HG03175 (cell line): Measurements from ENCODE around the gene NOP9.
"Not testable (repeated sequence)": the region's sequence is repeated elsewhere in the genome, so short reads cannot be mapped to it uniquely, and the experiment has no call there.

Experiments
- ATAC-seq: cut with Tn5 transposase; IDR thresholded peaks from one replicate; pipeline ENCODE4 v1.9.1; 2021; ENCODE audit warnings: mild to moderate bottlenecking, moderate library complexity; ENCODE audit not compliant: unreplicated experiment

NOP9 gene

DNA sequence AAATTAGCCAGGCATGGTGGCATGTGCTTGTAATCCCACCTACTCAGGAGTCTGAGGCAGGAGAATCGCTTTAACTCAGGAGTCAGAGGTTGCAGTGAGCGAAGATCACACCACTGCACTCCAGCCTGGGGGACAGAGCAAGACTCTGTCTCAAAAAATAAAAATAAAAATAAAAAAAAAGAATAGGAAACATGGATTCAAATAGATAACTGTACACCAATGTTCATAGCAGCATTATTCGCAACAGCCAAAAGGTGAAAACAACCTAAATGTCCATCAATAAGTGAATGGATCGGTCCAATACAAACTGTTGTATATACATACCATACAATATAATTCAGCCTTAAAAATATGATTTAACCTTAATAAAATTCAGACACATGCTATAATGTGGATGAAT, 43.2 kb downstream of the NOP9 start:
- ATAC-seq = no peak

DNA sequence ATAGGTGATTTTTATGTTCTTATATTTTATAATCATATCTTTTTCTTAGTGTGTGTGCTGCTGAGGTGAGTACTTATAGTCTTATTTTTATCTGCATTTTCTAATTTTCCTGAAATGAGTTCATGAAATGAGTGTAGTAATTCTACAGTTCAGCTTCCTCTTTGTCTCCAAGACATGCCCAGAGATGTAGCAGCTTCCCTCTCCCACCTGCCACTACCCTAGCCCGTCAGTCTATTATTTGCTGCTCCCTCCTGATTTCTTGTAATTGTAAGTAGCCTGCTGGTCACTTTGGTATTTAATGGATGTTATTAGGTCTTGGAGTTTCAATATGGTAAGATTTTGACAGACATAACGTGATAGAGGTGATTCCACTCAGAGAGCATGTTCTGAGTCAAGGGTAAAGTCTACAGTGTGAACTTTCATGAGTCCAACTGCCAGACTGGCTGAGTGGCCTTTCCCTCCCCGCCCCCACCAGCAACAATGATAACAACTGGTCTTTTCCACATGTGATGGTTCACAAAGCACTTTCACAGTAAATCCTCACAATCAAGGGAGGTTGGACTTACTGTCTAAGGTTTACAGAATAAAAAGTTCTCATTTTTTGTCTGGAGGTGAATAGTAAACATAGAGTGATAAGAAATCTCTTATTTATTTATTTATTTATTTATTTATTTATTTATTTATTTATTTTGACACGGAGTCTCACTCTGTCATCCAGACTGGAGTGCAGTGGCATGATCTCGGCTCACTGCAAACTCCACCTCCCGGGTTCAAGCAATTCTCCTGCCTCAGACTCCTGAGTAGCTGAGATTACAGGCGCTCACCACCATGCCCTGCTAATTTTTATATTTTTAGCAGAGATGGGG, 44.4 kb downstream of the NOP9 start:
- no peak for ATAC-seq

DNA sequence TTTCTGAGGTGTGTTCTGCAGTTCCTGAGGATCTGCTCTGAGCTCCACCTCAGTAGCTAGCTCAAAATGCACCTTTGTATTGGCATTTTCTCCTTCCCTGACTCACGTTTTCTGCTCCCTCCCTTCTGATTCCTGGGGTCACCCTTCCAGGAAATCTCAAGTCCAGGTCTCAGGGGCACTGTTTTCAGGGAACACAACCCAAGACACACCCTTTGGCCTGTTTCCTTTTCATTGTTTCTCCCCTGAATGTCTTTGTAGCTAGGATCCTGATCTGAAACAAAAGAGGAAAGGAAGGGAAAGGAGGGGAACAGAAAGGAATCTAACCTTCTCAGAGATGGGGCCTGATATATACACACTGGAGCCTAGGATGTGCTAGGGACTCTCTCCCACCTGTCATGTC, 47.5 kb downstream of the NOP9 start:
- no peak for ATAC-seq

DNA sequence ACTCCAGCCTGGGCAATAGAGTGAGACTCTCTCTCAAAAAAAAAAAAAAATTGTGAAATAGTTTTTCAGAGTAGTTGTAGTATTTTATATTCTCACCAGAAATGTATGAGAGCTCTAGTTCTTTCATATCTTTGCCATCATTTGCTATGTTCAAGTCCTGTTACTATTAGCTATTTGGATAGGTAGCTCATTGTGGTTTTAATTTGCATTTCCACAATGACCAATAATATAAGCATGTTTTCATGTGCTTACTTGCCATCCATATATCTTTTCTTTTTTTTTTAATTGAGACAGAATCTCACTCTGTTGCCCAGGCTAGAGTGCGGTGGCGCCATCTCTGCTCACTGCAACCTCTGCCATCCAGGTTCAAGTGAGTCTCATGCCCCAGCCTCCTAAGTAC, 48.5 kb downstream of the NOP9 start:
- no peak for ATAC-seq

DNA sequence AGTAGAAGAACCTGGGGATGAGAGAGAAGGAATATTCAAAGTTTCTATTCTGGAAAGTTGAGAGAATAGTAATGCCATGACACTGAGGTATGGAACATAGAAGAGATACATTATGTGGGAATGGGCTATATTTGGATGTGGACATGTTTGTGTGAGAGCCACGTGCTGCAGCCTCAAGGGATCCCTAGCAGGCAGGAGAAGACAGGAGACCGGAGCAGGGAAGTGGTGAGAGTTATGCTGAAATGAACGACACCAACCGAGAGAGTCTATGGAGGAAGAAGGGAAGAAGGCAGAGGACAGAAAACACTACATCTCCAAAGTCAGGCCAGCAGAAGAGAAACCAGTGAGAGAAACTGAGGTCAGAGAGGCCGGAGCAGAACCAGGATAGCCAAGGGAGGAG, 50.1 kb downstream of the NOP9 start:
- no peak for ATAC-seq

DNA sequence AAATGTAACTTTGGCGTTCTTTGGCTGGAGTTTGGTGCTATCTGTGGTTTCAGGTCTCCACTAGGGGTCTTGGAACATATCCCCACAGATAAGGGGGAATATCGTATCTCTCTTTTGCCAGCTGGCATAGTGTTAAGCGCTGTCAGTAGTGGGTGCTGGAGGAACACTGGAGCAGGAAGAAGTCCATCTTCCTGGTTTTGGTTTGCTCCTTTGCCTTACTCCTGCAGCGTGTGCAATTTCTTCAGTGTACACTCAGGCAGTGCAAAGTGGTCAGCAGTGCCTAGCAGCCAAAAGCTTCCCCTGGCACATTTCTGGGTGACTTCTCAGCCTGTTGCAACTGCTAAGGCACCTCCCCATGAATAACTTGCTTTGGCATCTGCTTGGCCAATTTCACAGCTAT, 51.9 kb downstream of the NOP9 start:
- ATAC-seq = no peak

DNA sequence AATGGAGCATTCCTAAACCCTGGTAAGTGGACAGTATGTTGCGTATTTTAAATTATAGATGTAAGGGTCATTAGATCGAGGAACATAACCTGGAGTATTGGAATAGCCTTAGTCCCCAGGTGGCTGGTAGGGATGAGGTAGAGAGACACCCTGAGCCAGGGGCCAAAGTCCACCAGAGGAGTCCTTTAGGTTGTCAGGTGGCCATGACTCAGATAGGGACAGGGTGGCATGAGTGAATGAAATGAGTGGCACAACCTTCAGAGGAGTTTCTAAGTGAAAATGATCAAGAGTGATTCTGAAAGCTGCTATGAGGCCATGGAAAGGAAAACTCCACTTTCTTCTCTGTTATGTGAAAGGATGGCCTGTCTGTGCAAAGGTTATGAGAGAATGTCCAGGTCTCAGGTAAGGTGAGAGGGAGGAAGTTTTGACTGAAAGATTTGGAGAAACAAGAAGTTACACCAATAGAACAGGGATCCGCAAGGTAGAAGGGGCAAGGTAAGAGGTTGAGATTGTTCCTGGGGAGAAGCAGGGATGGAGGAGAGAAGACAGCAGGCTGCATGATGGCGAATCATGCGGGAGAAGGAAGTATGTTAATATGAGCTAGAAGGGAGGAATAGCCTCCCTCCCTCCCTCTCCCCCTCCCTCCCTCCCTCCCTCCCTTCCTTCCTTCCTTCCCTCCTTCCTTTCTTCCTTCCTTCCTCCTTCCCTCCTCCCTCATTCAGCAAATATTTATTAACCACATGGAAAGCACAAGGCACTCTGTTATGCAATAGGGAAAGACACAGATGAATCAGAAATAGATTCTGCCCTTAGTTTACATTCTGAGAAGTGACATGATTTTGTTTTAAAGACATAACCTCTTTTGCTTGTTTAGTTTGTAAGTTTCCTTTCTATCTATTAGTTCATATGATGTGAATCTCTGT, 54.2 kb downstream of the NOP9 start:
- no peak for ATAC-seq

DNA sequence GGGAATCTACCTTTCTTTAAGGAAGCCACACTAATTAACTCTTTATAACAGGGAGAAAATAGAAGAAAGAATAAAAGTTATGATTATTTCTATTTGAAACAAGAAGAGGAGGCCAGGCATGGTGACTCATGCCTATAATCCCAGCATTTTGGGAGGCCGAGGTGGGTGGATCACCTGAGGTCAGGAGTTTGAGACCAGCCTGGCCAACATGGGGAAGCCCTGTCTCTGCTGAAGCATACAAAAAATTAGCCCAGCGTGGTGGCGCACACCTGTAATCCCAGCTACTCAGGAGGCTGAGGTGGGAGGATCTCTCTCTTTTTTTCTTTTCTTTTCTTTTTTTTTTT, 54.8 kb downstream of the NOP9 start:
- not testable (repeated sequence) for ATAC-seq

DNA sequence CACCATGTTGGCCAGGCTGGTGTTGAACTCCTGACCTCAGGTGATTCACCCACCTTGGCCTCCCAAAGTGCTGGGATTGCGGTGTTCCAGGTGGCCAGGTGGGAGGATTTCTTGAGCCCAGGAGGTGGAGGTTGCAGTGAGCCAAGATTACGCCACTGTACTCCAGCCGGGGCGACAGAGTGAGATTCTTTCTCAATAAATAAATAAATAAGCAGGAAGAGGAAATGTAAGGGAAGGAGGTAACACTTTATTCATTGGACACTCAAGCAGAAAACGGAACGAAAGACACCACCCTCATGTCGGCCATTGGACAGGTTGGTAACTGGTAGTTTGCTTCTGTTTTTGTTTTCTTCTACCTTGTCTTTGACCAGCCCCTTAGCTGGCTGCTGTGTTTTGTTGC, 55.4 kb downstream of the NOP9 start:
- ATAC-seq = no peak

DNA sequence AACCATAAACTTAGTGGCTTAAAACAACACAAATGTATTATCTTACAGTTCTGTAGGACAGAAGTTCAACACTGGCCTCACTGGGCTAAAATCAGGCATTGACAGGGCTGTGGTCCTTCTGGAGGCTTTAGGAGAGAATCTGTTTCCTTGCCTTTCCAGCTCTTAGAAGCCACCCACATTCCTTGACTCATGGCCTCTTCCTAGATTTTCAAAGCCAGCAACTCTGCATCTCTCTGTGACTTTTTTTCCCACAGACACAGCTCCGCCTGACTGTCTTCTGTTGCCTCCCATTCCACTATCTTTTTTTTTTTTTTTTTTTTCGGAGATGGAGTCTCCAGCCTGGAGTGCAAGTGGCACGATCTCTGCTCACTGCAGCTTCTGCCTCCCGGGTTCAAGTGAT, 56.6 kb downstream of the NOP9 start:
- ATAC-seq = no peak
